GM12891 (cell line): ENCODE measurements around the gene KIAA1549.

Experiments
- POLR2A ChIP-seq: IDR thresholded peaks from 2 replicates; pipeline ENCODE4 v1.6.1; 2011; ENCODE audit warnings: low read depth, low read length, control low read depth
- POU2F2 ChIP-seq: IDR thresholded peaks from 2 replicates; pipeline ENCODE4 v1.6.1; 2011; ENCODE audit warnings: low read depth, mild to moderate bottlenecking, control low read depth, low read length, moderate library complexity
- SPI1 ChIP-seq: IDR thresholded peaks from 2 replicates; pipeline ENCODE4 v1.6.1; 2011; ENCODE audit warnings: low read depth, low read length, control low read depth

GRCh38 chr7:138907850-138908249, 73.3 kb downstream of the KIAA1549 start:
- TF ChIP-seq SPI1 (no peak), POU2F2 (no peak), POLR2A (no peak)
